ENCODE measurements around the gene FLNC. TPM values are rescaled to one million over a fixed set of nuclear protein-coding genes. Genes with fewer than 3 reads are reported as not detected.

FLNC gene
- total RNA-seq, 4 donors from 2014 or later: 16.5 to 126 (median 105) TPM

DNA sequence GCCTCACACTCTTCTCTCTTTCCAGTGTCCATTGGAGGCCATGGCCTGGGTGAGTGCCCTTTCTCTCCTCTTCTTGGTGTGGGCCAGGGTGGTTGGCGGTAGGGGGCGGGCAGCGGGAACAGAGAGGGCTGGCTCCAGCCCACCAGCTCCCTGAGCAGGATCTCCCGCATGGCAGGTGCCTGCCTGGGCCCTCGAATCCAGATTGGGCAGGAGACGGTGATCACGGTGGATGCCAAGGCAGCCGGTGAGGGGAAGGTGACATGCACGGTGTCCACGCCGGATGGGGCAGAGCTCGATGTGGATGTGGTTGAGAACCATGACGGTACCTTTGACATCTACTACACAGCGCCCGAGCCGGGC is 18.9 kb downstream of the FLNC start:
- no peak for DNase-seq
- no peaks in the 10 kb centered on the region for H3K36me3 ChIP-seq
- H3K4me3 ChIP-seq: no peak overlapping the region
- no peaks in the 10 kb centered on the region for H3K4me1 ChIP-seq
- no peak overlapping the region for H3K27ac ChIP-seq
- TF ChIP-seq, protein P1, sequence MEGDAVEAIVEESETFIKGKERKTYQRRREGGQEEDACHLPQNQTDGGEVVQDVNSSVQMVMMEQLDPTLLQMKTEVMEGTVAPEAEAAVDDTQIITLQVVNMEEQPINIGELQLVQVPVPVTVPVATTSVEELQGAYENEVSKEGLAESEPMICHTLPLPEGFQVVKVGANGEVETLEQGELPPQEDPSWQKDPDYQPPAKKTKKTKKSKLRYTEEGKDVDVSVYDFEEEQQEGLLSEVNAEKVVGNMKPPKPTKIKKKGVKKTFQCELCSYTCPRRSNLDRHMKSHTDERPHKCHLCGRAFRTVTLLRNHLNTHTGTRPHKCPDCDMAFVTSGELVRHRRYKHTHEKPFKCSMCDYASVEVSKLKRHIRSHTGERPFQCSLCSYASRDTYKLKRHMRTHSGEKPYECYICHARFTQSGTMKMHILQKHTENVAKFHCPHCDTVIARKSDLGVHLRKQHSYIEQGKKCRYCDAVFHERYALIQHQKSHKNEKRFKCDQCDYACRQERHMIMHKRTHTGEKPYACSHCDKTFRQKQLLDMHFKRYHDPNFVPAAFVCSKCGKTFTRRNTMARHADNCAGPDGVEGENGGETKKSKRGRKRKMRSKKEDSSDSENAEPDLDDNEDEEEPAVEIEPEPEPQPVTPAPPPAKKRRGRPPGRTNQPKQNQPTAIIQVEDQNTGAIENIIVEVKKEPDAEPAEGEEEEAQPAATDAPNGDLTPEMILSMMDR (IDR thresholded peaks at IDR 0.05): no peak
- TF ChIP-seq POLR2A (IDR thresholded peaks at IDR 0.05): no peak
- intact Hi-C loops (cut with DNase I; ENCODE audit: low total_unique reads): no loop called here
- no peaks in the 10 kb centered on the region for H3K27me3 ChIP-seq
- no peaks in the 10 kb centered on the region for H3K9me3 ChIP-seq

DNA sequence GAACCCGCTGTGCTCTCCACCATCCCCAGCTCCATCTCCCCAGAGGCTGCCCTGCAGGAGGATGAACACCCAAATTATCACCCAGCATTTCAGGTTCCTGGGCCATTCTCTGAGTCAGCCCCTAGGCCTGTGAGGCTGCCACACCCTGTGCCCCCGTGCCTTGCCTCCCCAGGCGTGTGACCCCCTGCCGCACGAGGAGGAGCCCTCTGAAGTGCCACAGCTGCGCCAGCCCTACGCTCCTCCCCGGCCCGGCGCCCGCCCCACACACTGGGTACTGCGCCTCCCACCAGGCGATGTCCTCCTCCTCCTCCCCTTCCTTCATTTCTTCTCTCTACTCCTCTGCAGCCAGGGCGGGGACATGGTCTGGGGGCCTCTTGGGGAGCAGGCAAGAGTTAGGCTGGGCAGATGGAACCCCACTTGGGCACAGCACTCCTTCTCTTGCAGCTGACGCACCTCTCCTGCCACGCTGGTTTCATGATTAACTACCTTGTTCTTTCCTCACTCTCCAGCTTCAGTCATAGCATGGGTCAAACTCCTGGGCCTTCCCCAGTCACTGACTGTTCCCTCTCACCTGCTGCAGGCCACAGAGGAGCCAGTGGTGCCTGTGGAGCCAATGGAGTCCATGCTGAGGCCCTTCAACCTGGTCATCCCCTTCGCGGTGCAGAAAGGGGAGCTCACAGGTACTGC is 19.7 kb downstream of the FLNC start:
- TF ChIP-seq, protein P1 (IDR thresholded peaks at IDR 0.05): no peak
- no peak for TF ChIP-seq POLR2A (IDR thresholded peaks at IDR 0.05)
- Histone ChIP-seq H3K36me3 (no peaks in the 10 kb centered on the region), H3K27me3 (no peaks in the 10 kb centered on the region), H3K4me1 (no peaks in the 10 kb centered on the region), H3K27ac (no peak overlapping the region), H3K9me3 (no peaks in the 10 kb centered on the region), H3K4me3 (no peak overlapping the region)
- no peak for DNase-seq
- intact Hi-C loops (cut with DNase I; ENCODE audit: low total_unique reads): no loop called here

DNA sequence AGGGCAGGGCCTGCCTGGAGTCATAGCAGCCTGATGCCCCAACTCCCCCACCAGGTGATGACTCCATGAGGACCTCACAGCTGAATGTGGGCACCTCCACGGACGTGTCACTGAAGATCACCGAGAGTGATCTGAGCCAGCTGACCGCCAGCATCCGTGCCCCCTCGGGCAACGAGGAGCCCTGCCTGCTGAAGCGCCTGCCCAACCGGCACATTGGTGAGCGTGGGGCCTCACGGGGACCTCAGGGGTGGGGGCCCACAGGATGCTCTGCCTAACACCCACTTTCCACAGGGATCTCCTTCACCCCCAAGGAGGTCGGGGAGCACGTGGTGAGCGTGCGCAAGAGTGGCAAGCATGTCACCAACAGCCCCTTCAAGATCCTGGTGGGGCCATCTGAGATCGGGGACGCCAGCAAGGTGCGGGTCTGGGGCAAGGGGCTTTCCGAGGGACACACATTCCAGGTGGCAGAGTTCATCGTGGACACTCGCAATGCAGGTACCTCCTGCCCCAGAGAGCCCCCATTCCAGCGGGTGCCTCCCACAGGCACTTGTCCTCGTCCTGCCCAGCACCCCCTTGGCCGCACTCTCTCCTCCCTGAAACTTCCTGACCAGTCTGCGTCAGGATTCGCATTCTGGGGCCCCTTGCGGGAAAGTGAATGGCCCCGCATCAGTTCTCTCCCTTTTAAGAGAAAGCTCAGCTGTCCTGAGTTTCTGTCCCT is 22.5 kb downstream of the FLNC start:
- no peaks in the 10 kb centered on the region for H3K27me3 ChIP-seq
- H3K27ac ChIP-seq: no peak overlapping the region
- H3K4me3 ChIP-seq: no peak overlapping the region
- no peaks in the 10 kb centered on the region for H3K36me3 ChIP-seq
- no peak for TF ChIP-seq POLR2A (IDR thresholded peaks at IDR 0.05)
- TF ChIP-seq, protein P1 (IDR thresholded peaks at IDR 0.05): no peak
- intact Hi-C loops (cut with DNase I; ENCODE audit: low total_unique reads): no loop called here
- no peaks in the 10 kb centered on the region for H3K9me3 ChIP-seq
- DNase-seq: no peak
- peaks cover 0 to 3% of the 10 kb centered on the region in 2 donors for H3K4me1 ChIP-seq

DNA sequence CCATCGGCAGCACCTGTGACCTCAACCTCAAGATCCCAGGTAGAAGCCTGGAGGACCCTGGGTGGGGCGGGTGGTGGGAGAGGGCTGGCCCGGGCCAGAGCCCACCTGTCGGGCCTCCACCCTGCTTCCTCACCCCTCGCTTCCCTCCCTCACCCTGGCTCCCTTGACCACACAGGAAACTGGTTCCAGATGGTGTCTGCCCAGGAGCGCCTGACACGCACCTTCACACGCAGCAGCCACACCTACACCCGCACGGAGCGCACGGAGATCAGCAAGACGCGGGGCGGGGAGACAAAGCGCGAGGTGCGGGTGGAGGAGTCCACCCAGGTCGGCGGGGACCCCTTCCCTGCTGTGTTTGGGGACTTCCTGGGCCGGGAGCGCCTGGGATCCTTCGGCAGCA is 23.6 kb downstream of the FLNC start:
- intact Hi-C loops (cut with DNase I; ENCODE audit: low total_unique reads): no loop called here
- no peaks in the 10 kb centered on the region for H3K27me3 ChIP-seq
- no peaks in the 10 kb centered on the region for H3K9me3 ChIP-seq
- no peak for TF ChIP-seq POLR2A (IDR thresholded peaks at IDR 0.05)
- TF ChIP-seq, protein P1 (IDR thresholded peaks at IDR 0.05): no peak
- no peak overlapping the region for H3K27ac ChIP-seq
- H3K4me3 ChIP-seq: no peak overlapping the region
- peaks cover 3 to 6% of the 10 kb centered on the region in 2 donors for H3K4me1 ChIP-seq
- no peak for DNase-seq
- no peaks in the 10 kb centered on the region for H3K36me3 ChIP-seq

DNA sequence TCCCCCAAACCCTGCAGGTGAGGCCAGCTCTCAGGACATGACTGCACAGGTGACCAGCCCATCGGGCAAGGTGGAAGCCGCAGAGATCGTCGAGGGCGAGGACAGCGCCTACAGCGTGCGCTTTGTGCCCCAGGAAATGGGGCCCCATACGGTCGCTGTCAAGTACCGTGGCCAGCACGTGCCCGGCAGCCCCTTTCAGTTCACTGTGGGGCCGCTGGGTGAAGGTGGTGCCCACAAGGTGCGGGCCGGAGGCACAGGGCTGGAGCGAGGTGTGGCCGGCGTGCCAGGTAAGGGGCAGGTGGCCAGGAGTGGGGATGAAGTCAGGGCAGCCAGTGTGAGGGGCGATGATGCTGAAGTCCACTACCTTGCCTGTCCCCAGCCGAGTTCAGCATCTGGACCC is 24.2 kb downstream of the FLNC start:
- Histone ChIP-seq H3K9me3 (no peaks in the 10 kb centered on the region), H3K27me3 (no peaks in the 10 kb centered on the region), H3K4me1 (peaks cover 7 to 12% of the 10 kb centered on the region in 2 donors), H3K36me3 (no peaks in the 10 kb centered on the region), H3K4me3 (no peak overlapping the region), H3K27ac (no peak overlapping the region)
- DNase-seq: no peak
- intact Hi-C loops (cut with DNase I; ENCODE audit: low total_unique reads): no loop called here
- TF ChIP-seq POLR2A (IDR thresholded peaks at IDR 0.05): no peak
- TF ChIP-seq, protein P1 (IDR thresholded peaks at IDR 0.05): no peak

Measured in uterus (tissue), 4 donors.